Neural cell (in vitro differentiated cells): ENCODE results near the gene LGALS3BP. TPM values are rescaled to one million over a fixed set of nuclear protein-coding genes. Genes with fewer than 3 reads are reported as not detected.

Experiments used
- H2AFZ ChIP-seq: fragments of 200-600, 300-800 bp; sonication (generic), shearing (Covaris generic); 2 replicates; pipeline ENCODE4 v1.6.0; 2014; ENCODE audit warnings: low read depth, mild to moderate bottlenecking, antibody characterized with exemption, low read length, moderate library complexity
- H3F3A ChIP-seq: fragments of 200-600 bp; shearing (Covaris generic); 2 replicates; pipeline ENCODE4 v1.6.1; 2016; ENCODE audit warnings: mild to moderate bottlenecking, moderate library complexity, mixed read lengths, antibody characterized with exemption, low read length; ENCODE audit not compliant: insufficient read depth, poor library complexity, severe bottlenecking
- H3K27ac ChIP-seq: fragments of 200-600, 300-800 bp; sonication (generic), shearing (Covaris generic); 2 replicates; pipeline ENCODE4 v1.5.1; 2014; ENCODE audit warnings: mild to moderate bottlenecking, low read length, moderate library complexity
- H3K27me3 ChIP-seq: fragments of 300-800, 200-600 bp; sonication (generic), shearing (Covaris generic); 2 replicates; pipeline ENCODE4 v1.6.0; 2014; ENCODE audit warnings: mild to moderate bottlenecking, low read depth, low read length, moderate library complexity; ENCODE audit not compliant: insufficient read depth
- H3K36me3 ChIP-seq: fragments of 300-800, 200-600 bp; sonication (generic), shearing (Covaris generic); 2 replicates; pipeline ENCODE4 v1.5.1; 2014; ENCODE audit warnings: mild to moderate bottlenecking, antibody characterized with exemption, low read length, moderate library complexity; ENCODE audit not compliant: insufficient read depth
- H3K4me2 ChIP-seq: fragments of 300-800, 200-600 bp; sonication (generic), shearing (Covaris generic); 2 replicates; pipeline ENCODE4 v1.6.0; 2014; ENCODE audit warnings: mild to moderate bottlenecking, low read length
- H3K4me3 ChIP-seq: fragments of 300-800, 200-600 bp; sonication (generic), shearing (Covaris generic); 2 replicates; pipeline ENCODE4 v1.5.1; 2014; ENCODE audit warnings: mild to moderate bottlenecking, low read length, moderate library complexity
- H3K79me2 ChIP-seq: fragments of 200-600 bp; shearing (Covaris generic); replicated peaks from 2 replicates; pipeline ENCODE4 v1.6.0; 2014; ENCODE audit warnings: mild to moderate bottlenecking, low read length, moderate library complexity; ENCODE audit not compliant: insufficient read depth
- H3K9ac ChIP-seq: fragments of 300-800, 200-600 bp; sonication (generic), shearing (Covaris generic); 2 replicates; pipeline ENCODE4 v1.6.1; 2016; ENCODE audit warnings: mild to moderate bottlenecking, low read length, mixed read lengths
- H3K9me2 ChIP-seq: fragments of 200-600 bp; shearing (Covaris generic); 2 replicates; pipeline ENCODE4 v1.6.1; 2016; ENCODE audit warnings: mild to moderate bottlenecking, low read length, mixed read lengths; ENCODE audit not compliant: insufficient read depth
- H3K9me3 ChIP-seq: fragments of 200-600, 300-800 bp; sonication (generic), shearing (Covaris generic); 2 replicates; pipeline ENCODE4 v1.6.1; 2016; ENCODE audit warnings: mild to moderate bottlenecking, mixed run types, low read length, moderate library complexity, mixed read lengths
- H4K20me1 ChIP-seq: fragments of 200-600 bp; shearing (Covaris generic); 2 replicates; pipeline ENCODE4 v1.6.1; 2016; ENCODE audit warnings: mild to moderate bottlenecking, mixed run types; ENCODE audit not compliant: insufficient read depth
- EP300 ChIP-seq: fragments of 450-650 bp; conservative IDR thresholded peaks from 2 replicates; pipeline ENCODE4 v1.6.1; 2014; ENCODE audit warnings: antibody characterized with exemption, mild to moderate bottlenecking, moderate library complexity; ENCODE audit not compliant: poor library complexity, severe bottlenecking
- EZH2 ChIP-seq: fragments of 200-600, 300-800 bp; shearing (Covaris generic), sonication (generic); IDR thresholded peaks from 2 replicates; pipeline ENCODE4 v1.6.1; 2014; ENCODE audit warnings: antibody characterized with exemption, low read length, borderline replicate concordance, mild to moderate bottlenecking; ENCODE audit not compliant: insufficient read depth, poor library complexity, severe bottlenecking
- MXI1 ChIP-seq: fragments of 450-650 bp; conservative IDR thresholded peaks from 2 replicates; pipeline ENCODE4 v1.6.1; 2014; ENCODE audit warnings: antibody characterized with exemption, mild to moderate bottlenecking; ENCODE audit not compliant: poor library complexity, severe bottlenecking
- POLR2AphosphoS5 ChIP-seq: IDR thresholded peaks from 2 replicates; pipeline ENCODE4 v1.6.1; 2012
- TAF1 ChIP-seq: IDR thresholded peaks from 2 replicates; pipeline ENCODE4 v1.6.1; 2012; ENCODE audit warnings: low read depth
- polyA minus RNA-seq: library from RNA; depleted of rRNA, polyadenylated mRNA; stranded (reverse); fragments of >200 nt; gene quantifications from 2 replicates; pipeline ENCODE4 v1.2.3, GENCODE V29; 2014
- polyA plus RNA-seq: library from polyadenylated mRNA; depleted of rRNA; stranded (reverse); fragments of >200 nt; gene quantifications from 2 replicates; pipeline ENCODE4 v1.2.3, GENCODE V29; 2014
- TF ChIP-seq, protein P1 (sequence below): IDR thresholded peaks from 2 replicates; pipeline ENCODE4 v1.6.1; 2012; ENCODE audit warnings: borderline replicate concordance
- TF ChIP-seq, protein P2 (sequence below): fragments of 450-650 bp; IDR thresholded peaks from 2 replicates; pipeline ENCODE4 v1.5.1; 2014; ENCODE audit warnings: antibody characterized with exemption, mild to moderate bottlenecking, moderate library complexity; ENCODE audit not compliant: poor library complexity, severe bottlenecking

LGALS3BP gene, protein sequence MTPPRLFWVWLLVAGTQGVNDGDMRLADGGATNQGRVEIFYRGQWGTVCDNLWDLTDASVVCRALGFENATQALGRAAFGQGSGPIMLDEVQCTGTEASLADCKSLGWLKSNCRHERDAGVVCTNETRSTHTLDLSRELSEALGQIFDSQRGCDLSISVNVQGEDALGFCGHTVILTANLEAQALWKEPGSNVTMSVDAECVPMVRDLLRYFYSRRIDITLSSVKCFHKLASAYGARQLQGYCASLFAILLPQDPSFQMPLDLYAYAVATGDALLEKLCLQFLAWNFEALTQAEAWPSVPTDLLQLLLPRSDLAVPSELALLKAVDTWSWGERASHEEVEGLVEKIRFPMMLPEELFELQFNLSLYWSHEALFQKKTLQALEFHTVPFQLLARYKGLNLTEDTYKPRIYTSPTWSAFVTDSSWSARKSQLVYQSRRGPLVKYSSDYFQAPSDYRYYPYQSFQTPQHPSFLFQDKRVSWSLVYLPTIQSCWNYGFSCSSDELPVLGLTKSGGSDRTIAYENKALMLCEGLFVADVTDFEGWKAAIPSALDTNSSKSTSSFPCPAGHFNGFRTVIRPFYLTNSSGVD
- 5.4 and 14.7 TPM in 2 replicates for polyA plus RNA-seq
- polyA minus RNA-seq: 6.6 and 7.5 TPM in 2 replicates

DNA sequence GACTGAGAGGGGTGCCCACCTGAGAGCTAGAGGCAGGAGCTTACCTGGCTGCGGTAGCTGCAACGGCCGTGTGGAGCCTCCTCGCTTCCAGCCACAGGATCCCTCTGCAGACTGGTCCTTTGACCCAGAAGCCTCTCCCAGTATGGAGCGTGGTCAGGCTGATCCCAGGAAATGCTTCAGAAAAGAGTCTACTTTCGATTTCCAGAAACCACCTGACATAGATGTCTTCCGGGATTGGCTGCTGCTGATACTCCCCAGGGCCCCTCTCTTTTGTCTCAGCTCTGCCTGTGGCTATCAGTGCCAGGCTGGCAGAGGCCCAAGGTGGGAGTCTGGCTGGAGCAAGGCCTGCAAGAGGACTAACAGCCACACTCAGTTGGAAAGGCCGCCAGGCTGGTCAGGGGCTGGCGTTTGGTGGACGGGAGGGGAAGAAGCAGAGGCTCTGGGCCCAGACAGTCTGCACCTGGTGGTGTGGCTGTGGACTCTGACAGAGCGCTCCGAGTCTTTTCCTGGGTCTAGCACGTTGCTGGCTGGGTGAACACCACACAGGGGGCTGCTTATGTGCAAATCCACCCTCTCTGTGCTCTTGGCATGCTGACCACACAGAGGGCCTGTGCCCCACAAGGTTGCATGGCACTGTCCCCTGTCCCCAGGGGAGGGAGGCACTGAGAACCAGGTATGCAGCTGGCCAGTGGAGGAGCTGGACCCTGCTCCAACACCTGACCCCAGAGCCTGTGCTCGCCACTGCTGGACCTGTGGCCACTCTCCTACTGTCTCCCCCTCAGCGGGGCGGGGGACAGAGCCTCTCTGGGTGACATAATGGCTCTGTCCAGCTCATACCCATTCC lies at the start of gene LGALS3BP:
LGALS3BP (minus strand) TSS at position 144 of the 844 bp plus-strand sequence. CDS start 2,732 bp downstream, outside the sequence.
- TF ChIP-seq TAF1: no peak
- TF ChIP-seq, protein P1, sequence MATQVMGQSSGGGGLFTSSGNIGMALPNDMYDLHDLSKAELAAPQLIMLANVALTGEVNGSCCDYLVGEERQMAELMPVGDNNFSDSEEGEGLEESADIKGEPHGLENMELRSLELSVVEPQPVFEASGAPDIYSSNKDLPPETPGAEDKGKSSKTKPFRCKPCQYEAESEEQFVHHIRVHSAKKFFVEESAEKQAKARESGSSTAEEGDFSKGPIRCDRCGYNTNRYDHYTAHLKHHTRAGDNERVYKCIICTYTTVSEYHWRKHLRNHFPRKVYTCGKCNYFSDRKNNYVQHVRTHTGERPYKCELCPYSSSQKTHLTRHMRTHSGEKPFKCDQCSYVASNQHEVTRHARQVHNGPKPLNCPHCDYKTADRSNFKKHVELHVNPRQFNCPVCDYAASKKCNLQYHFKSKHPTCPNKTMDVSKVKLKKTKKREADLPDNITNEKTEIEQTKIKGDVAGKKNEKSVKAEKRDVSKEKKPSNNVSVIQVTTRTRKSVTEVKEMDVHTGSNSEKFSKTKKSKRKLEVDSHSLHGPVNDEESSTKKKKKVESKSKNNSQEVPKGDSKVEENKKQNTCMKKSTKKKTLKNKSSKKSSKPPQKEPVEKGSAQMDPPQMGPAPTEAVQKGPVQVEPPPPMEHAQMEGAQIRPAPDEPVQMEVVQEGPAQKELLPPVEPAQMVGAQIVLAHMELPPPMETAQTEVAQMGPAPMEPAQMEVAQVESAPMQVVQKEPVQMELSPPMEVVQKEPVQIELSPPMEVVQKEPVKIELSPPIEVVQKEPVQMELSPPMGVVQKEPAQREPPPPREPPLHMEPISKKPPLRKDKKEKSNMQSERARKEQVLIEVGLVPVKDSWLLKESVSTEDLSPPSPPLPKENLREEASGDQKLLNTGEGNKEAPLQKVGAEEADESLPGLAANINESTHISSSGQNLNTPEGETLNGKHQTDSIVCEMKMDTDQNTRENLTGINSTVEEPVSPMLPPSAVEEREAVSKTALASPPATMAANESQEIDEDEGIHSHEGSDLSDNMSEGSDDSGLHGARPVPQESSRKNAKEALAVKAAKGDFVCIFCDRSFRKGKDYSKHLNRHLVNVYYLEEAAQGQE: no peak
- Histone ChIP-seq H3K9me2 (no peaks in the 10 kb centered on the region), H4K20me1 (no peaks in the 10 kb centered on the region), H3K27ac (no peak within 1 kb of the TSS), H3F3A (no peaks in the 10 kb centered on the region), H3K9ac (peak within 1 kb of the TSS; percentile 17), H3K9me3 (no peaks in the 10 kb centered on the region), H3K4me3 (no peak within 1 kb of the TSS), H3K4me2 (no peak within 1 kb of the TSS), H3K36me3 (no peaks in the 10 kb centered on the region), H3K27me3 (no peaks in the 10 kb centered on the region), H2AFZ (peak within 1 kb of the TSS; percentile 8), H3K79me2 (no peaks in the 10 kb centered on the region)

DNA sequence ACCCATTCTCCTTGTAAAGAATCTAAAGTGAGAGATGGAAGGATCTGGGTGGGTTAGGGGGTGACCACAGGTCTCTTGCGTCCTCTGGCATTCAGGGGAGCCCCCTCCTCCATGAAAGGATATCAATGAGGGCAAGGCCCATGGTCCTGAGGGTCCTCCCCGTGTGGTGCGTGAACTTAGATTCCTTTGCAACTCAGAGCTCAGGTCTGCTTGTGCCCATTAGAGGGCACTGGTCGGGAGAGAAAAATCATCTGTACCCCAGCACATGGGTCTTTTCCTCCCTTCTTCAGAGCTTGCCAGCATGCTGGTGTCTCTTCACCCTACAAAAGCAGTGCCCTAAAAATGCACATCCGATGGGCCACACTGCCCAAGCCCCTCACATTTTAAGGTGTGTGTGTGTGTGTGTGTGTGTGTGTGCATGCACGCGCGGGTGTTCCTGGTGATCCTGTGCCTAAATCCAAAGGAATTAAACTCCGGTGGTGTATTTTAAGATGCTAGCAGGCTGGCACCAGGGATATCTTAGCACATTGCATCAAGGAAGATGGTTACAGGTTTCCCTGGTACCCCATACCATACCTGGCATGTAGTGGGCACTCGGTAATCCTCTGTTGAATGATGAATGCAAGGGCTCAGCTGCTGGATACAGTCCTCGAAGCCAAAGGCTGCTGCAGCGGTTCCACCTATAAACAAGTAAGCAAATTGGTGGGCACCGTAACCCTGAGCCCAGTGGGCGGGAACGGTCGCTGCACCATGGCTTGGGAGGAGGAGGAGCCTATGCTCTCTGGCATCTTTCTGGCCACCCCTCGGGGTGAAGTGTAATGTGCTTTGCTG lies 49.0 kb upstream of the LGALS3BP start:
- Histone ChIP-seq H2AFZ (no peak overlapping the region), H3F3A (no peaks in the 10 kb centered on the region), H3K79me2 (no peaks in the 10 kb centered on the region), H3K4me3 (no peak overlapping the region), H3K9me2 (no peaks in the 10 kb centered on the region), H3K9me3 (no peaks in the 10 kb centered on the region), H3K27ac (no peak overlapping the region), H3K9ac (no peak overlapping the region), H3K36me3 (no peaks in the 10 kb centered on the region), H3K4me2 (no peak overlapping the region), H4K20me1 (no peaks in the 10 kb centered on the region), H3K27me3 (peaks cover 15% of the 10 kb centered on the region)
- no peak for TF ChIP-seq POLR2AphosphoS5
- TF ChIP-seq MXI1: no peak
- no peak for TF ChIP-seq EP300
- no peak for TF ChIP-seq EZH2
- no peak for TF ChIP-seq TAF1
- TF ChIP-seq, protein P2, sequence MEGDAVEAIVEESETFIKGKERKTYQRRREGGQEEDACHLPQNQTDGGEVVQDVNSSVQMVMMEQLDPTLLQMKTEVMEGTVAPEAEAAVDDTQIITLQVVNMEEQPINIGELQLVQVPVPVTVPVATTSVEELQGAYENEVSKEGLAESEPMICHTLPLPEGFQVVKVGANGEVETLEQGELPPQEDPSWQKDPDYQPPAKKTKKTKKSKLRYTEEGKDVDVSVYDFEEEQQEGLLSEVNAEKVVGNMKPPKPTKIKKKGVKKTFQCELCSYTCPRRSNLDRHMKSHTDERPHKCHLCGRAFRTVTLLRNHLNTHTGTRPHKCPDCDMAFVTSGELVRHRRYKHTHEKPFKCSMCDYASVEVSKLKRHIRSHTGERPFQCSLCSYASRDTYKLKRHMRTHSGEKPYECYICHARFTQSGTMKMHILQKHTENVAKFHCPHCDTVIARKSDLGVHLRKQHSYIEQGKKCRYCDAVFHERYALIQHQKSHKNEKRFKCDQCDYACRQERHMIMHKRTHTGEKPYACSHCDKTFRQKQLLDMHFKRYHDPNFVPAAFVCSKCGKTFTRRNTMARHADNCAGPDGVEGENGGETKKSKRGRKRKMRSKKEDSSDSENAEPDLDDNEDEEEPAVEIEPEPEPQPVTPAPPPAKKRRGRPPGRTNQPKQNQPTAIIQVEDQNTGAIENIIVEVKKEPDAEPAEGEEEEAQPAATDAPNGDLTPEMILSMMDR: no peak
